Astrocyte (in vitro differentiated cells and primary cell): ENCODE data around the gene HOXC9.

Experiments used
- EZH2 ChIP-seq: IDR thresholded peaks from 2 replicates; pipeline ENCODE4 v1.6.1; 2012; ENCODE audit warnings: mild to moderate bottlenecking, low read length, inconsistent platforms; ENCODE audit not compliant: insufficient read depth
- TF ChIP-seq, protein P1 (sequence below): IDR thresholded peaks from 2 replicates; pipeline ENCODE4 v1.5.1; 2011; ENCODE audit warnings: low read depth, mild to moderate bottlenecking, inconsistent platforms, low read length, moderate library complexity; ENCODE audit not compliant: insufficient read depth

DNA sequence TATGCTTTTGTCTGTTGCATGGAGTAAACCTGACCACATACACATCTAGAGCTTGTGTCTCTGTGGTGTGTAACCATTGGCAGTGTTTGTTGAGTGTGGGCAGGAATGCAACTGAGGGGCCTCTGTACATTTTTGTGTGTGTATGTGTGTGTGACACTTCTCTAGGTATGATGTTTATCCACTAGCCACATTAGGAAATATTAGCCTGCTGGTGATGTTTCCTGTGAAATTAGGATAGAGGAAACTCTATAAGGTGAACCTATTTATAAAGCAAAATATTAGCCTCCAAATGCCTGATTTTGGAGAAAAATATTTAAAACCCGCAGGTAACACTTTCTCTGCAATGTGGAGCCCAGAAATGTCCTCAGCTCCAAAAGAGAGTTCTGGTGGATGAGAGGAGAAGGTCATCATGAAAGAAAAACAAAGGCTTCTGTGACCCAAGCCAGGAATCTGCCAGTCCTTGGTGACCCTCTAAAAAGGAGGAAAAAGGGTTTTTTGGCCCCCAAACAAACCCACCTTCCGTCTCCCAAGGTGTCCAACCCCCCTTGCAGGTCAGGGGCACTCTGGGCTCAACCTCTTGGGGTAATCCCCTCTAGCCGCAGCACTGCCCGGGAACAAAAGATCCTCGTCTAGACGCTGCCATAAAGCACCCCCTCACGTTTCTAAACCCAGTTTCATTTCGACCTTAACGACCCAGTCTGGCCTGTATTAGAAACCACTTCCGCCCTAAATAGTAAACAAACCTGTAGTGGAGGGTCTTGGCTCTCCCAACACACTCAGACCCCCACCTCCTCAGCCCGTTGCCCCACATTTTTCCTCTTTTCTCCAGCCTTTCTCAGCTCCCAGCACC lies 22.1 kb upstream of the HOXC9 start:
- TF ChIP-seq, protein P1, sequence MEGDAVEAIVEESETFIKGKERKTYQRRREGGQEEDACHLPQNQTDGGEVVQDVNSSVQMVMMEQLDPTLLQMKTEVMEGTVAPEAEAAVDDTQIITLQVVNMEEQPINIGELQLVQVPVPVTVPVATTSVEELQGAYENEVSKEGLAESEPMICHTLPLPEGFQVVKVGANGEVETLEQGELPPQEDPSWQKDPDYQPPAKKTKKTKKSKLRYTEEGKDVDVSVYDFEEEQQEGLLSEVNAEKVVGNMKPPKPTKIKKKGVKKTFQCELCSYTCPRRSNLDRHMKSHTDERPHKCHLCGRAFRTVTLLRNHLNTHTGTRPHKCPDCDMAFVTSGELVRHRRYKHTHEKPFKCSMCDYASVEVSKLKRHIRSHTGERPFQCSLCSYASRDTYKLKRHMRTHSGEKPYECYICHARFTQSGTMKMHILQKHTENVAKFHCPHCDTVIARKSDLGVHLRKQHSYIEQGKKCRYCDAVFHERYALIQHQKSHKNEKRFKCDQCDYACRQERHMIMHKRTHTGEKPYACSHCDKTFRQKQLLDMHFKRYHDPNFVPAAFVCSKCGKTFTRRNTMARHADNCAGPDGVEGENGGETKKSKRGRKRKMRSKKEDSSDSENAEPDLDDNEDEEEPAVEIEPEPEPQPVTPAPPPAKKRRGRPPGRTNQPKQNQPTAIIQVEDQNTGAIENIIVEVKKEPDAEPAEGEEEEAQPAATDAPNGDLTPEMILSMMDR = no peak
- no peak for TF ChIP-seq EZH2
